ENCODE measurements around the gene OR8B8. TPM values are rescaled to one million over a fixed set of nuclear protein-coding genes. Genes with fewer than 3 reads are reported as not detected.

Gene OR8B8
- total RNA-seq, 1 experiment from 2014 or later = not detected

- H3K27ac Mint-ChIP-seq (ENCODE audit: unreplicated experiment) = no peak overlapping the region
- intact Hi-C loops (cut with micrococcal nuclease; ENCODE audit: unreplicated experiment) = no loop called here
- CTCF ChIA-PET = interaction anchor here (1.0 kb wide), 1 partner anchor 52 kb away, joined by 6 read pairs; no protein-coding TSS in a partner anchor
- H3K9me3 Mint-ChIP-seq (ENCODE audit: low read depth, unreplicated experiment) = peaks cover 3% of the 10 kb centered on the region
- BruUV-seq (replicated peaks) = no TSS peak
- no peaks in the 10 kb centered on the region for H3K36me3 Mint-ChIP-seq (ENCODE audit: insufficient read depth, unreplicated experiment)
- no peak overlapping the region for H3K4me3 Mint-ChIP-seq (ENCODE audit: low read depth, unreplicated experiment)
- no peak for DNase-seq
- no peak for TF ChIP-seq CTCF (IDR thresholded peaks at IDR 0.05; ENCODE audit: unreplicated experiment)
- no peaks in the 10 kb centered on the region for H3K4me1 Mint-ChIP-seq (ENCODE audit: low read depth, unreplicated experiment)
- no peaks in the 10 kb centered on the region for H3K27me3 Mint-ChIP-seq (ENCODE audit: unreplicated experiment)
Observed at GRCh38 chr11:124454552-124454951, 9.1 kb upstream of the OR8B8 start.

- CTCF ChIA-PET = no interaction called here
- no peak for TF ChIP-seq CTCF (IDR thresholded peaks at IDR 0.05; ENCODE audit: unreplicated experiment)
- H3K4me1 Mint-ChIP-seq (ENCODE audit: low read depth, unreplicated experiment) = no peaks in the 10 kb centered on the region
- no peak for DNase-seq
- no peak overlapping the region for H3K27ac Mint-ChIP-seq (ENCODE audit: unreplicated experiment)
- no peaks in the 10 kb centered on the region for H3K36me3 Mint-ChIP-seq (ENCODE audit: insufficient read depth, unreplicated experiment)
- intact Hi-C loops (cut with micrococcal nuclease; ENCODE audit: unreplicated experiment) = no loop called here
- no peaks in the 10 kb centered on the region for H3K9me3 Mint-ChIP-seq (ENCODE audit: low read depth, unreplicated experiment)
- BruUV-seq (replicated peaks) = no TSS peak
- H3K4me3 Mint-ChIP-seq (ENCODE audit: low read depth, unreplicated experiment) = no peak overlapping the region
- H3K27me3 Mint-ChIP-seq (ENCODE audit: unreplicated experiment) = no peaks in the 10 kb centered on the region
Observed at GRCh38 chr11:124446916-124447315, 1.4 kb upstream of the OR8B8 start.

GRCh38 chr11:124442847-124443246 is 2.6 kb downstream of the OR8B8 start:
- CTCF ChIA-PET = no interaction called here
- Mint-ChIP-seq H3K36me3 (ENCODE audit: insufficient read depth, unreplicated experiment) (no peaks in the 10 kb centered on the region), H3K4me1 (ENCODE audit: low read depth, unreplicated experiment) (no peaks in the 10 kb centered on the region), H3K27ac (ENCODE audit: unreplicated experiment) (no peak overlapping the region), H3K9me3 (ENCODE audit: low read depth, unreplicated experiment) (peaks cover 6% of the 10 kb centered on the region), H3K4me3 (ENCODE audit: low read depth, unreplicated experiment) (no peak overlapping the region), H3K27me3 (ENCODE audit: unreplicated experiment) (peaks cover 24% of the 10 kb centered on the region)
- BruUV-seq (replicated peaks) = no TSS peak
- TF ChIP-seq CTCF (IDR thresholded peaks at IDR 0.05; ENCODE audit: unreplicated experiment) = no peak
- DNase-seq = no peak
- intact Hi-C loops (cut with micrococcal nuclease; ENCODE audit: unreplicated experiment) = no loop called here

GRCh38 chr11:124442442-124442841 is 3.1 kb downstream of the OR8B8 start:
- Mint-ChIP-seq H3K4me3 (ENCODE audit: low read depth, unreplicated experiment) (no peak overlapping the region), H3K27me3 (ENCODE audit: unreplicated experiment) (peaks cover 24% of the 10 kb centered on the region), H3K27ac (ENCODE audit: unreplicated experiment) (no peak overlapping the region), H3K36me3 (ENCODE audit: insufficient read depth, unreplicated experiment) (no peaks in the 10 kb centered on the region), H3K9me3 (ENCODE audit: low read depth, unreplicated experiment) (peaks cover 6% of the 10 kb centered on the region), H3K4me1 (ENCODE audit: low read depth, unreplicated experiment) (no peaks in the 10 kb centered on the region)
- TF ChIP-seq CTCF (IDR thresholded peaks at IDR 0.05; ENCODE audit: unreplicated experiment) = no peak
- intact Hi-C loops (cut with micrococcal nuclease; ENCODE audit: unreplicated experiment) = no loop called here
- CTCF ChIA-PET = no interaction called here
- no peak for DNase-seq
- no TSS peak for BruUV-seq (replicated peaks)

Data from Calu3 (cell line).